Measurements from ENCODE around the gene CLIC4.
A peak's percentile ranks its signal among the peaks of the same experiment; 100 is the strongest.
"Not testable (repeated sequence)": the region's sequence is repeated elsewhere in the genome, so short reads cannot be mapped to it uniquely, and the experiment has no call there.

The CLIC4 gene
- total RNA-seq = 4.8 to 21.7 reads per million in 2 donors

GRCh38 chr1:24744911-24745710 is at the start of gene CLIC4:
Gene CLIC4 (plus strand): TSS chr1:24745447. CDS start chr1:24745554, 107 bp downstream.
- DNase-seq = peak; percentile 99

DNA sequence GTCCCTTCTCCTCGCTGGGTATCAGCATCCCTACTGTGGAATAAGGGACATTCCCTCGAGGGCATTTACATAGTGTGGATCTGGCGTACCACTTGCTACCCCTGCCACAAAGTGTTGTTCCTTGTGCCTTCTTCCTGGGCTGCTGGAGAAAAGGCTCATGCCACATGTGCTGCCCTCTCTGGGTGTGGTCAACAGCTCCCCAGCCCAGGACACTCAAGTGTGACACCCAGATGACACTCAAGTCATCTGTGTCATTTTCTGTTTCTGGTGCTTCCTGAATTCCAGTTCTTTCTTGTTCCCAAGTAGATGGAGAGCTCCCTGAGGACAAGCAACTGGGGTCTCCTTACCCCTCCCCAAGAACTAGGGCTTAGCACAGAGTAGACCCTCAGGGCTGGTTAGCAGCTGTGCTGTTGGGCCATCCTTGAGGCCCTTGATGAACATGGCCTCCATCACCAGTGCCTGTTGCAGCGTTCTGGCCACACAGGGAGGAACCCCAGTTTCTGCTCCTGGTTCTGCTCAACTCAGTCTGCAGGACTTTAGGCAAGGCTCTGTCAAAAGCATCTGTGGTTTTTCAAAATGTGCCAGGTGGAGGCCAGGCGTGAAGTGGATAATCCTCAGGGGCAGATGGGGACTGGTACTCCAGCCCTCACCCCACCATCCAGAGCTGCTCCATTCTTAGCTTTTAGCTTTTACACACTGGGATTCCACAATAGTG is 49.0 kb upstream of the CLIC4 start:
- DNase-seq = no peak

- DNase-seq = no peak
Measured at GRCh38 chr1:24696756-24697330, 48.4 kb upstream of the CLIC4 start.

GRCh38 chr1:24697453-24698001 is 47.7 kb upstream of the CLIC4 start:
- DNase-seq = not testable (repeated sequence)

DNA sequence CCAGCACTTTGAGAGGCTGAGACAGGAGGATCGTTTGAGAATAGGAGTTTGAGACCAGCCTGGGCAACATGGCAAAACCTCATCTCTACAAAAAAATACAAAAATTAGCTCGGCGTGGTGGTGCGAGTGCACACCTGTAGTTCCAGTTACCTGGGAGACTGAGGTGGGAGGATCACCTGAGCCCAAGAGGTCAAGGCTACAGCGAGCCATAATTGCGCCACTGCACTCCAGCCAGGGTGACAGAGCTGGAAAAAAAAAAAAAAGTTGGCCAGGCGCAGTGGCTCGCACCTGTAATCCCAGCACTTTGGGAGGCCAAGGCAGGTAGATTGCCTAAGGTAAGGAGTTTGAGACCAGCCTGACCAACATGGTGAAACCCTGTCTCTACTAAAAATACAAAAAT is 46.9 kb upstream of the CLIC4 start:
- DNase-seq = not testable (repeated sequence)

- no peak for DNase-seq
Measured at GRCh38 chr1:24699628-24700027, 45.6 kb upstream of the CLIC4 start.

GRCh38 chr1:24702511-24703293 is 42.5 kb upstream of the CLIC4 start:
- DNase-seq = no peak

- DNase-seq = no peak
Measured at GRCh38 chr1:24704411-24705259, 40.6 kb upstream of the CLIC4 start.

GRCh38 chr1:24705260-24706073 is 39.8 kb upstream of the CLIC4 start:
- no peak for DNase-seq

- DNase-seq = not testable (repeated sequence)
Measured at GRCh38 chr1:24706074-24706389, 39.2 kb upstream of the CLIC4 start.

DNA sequence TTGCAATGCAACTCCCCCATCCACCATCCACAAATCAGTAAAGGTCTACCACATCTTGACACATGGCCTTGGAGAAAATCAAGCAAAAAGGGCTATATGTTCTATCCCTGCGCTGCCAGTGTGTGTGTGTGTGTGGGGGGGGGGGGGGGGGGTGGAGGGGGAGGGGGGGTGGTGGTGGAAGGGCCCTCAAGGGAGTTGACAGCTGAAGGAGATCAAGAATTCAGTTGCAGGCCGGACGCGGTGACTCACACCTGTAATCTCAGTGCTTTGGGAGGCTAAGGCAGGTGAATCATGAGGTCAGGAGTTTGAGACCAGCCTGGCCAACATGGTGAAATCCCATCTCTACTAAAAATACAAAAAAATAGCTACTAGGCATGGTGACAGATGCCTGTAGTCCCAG is 37.6 kb upstream of the CLIC4 start:
- DNase-seq = no peak

DNA sequence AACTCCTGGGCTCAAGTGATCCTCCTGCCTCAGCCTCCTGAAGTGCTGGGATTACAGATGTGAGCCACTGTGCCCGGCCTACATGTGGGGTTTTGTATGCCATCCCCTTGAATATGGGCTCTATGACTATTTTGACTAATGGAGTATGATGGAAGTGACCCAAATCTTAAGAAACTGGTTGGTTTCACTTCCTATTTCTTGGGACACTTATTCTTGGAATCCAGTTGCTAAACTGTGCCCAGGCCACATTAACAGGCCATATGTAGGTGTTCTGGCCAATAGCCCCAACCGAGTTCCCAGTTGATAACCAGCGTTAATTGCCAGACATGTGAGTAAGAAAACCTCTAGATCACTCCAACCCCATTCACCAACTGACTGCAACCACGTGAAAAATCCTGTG is 36.3 kb upstream of the CLIC4 start:
- no peak for DNase-seq

DNA sequence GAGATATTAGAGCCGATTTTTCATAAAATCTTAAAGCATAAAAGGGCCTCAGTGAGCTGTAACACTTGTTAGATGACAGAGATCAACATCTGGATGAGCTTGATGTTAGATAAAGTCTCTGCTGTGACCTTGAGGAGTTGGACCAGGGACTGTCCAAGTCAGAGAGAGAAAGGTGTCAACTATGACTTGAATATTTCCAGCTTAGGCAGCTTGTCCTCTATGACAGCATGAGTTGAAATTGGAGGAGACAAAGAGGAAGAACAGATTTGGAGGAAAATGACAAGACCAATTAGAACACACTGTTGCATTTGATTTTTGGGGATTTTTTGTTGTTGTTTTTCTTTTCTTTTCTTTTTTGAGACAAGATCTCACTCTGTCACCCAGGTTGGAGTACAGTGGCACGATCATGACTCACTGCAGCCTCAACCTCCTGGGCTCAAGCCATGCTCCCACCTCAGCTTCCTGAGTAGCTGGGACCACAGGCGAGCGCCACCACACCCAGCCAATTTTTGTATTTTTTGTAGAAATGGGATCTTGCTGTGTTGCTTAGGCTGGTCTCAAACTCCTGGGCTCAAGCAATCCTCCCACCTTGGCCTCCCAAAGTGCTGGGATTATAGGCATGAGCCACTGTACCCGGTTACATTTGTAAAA is 35.3 kb upstream of the CLIC4 start:
- no peak for DNase-seq

DNA sequence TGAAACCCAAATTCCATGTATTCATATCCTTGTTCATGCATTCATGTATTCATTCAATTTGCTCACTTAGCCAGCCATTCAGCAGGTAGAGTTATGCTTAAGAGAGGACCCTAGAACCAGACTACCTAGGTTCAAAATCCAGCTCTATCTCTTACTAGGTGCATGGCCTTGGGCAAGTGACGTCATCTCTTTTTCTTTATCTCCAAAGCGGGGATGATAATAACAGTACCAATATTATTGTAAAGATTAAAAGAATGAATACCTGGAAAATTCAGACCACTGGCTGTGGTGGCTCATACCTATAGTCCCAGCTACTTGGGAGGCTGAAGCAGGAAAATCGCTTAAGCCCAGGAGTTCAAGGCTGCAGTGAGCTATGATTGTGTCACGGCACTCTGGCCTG is 33.9 kb upstream of the CLIC4 start:
- no peak for DNase-seq

DNA sequence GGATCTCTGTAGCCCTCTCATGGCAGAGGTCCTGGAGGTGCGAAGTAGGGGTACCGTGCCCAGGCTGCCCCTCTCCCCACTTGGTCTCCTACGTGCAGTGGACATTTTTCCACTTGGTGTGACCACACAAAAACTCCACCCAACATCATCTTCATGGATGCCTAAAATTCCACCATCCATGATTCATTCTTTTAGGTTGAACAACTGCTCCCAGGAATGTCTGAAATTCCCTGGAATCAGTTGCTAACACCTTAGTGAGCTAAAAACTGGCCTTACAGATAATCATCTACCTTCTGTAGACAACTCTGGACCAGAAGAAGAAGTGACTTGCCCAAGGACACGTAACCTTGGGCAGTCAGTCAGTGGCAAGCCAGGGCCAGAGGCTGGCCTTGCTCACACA is 32.1 kb upstream of the CLIC4 start:
- no peak for DNase-seq

GRCh38 chr1:24713736-24714135 is 31.5 kb upstream of the CLIC4 start:
- DNase-seq = no peak

GRCh38 chr1:24714859-24715520 is 30.3 kb upstream of the CLIC4 start:
- DNase-seq = no peak

GRCh38 chr1:24715658-24716057 is 29.6 kb upstream of the CLIC4 start:
- no peak for DNase-seq

GRCh38 chr1:24717887-24718650 is 27.2 kb upstream of the CLIC4 start:
- DNase-seq = no peak

Data from T-helper 9 cell (primary cell).